K562 (cell line): Measurements from ENCODE around the gene CIAO2B. TPM values are rescaled to one million over a fixed set of nuclear protein-coding genes. Genes with fewer than 3 reads are reported as not detected.
"Not testable (repeated sequence)": the region's sequence is repeated elsewhere in the genome, so short reads cannot be mapped to it uniquely, and the experiment has no call there.

ENCODE experiments used
- ATAC-seq: fragments of 200-7000 bp; cut with Tn5 transposase; 3 replicates; pipeline ENCODE4 v1.9.1; 2020; ENCODE audit warnings: moderate library complexity
- BruUV-seq: library from RNA; stranded (reverse); fragments of 400-500 nt; replicated peaks from 2 replicates; lab custom pipeline; 2021; lab: Mats Ljungman, UMichigan
- CTCF ChIA-PET: fragments of 300-600 bp; formaldehyde crosslinking; extraction: SDS; loops from one replicate; lab custom pipeline; 2021; ENCODE audit warnings: low intra/inter-chr PET ratio; lab: Yijun Ruan, JAX
- POLR2A ChIA-PET: fragments of 300-600, 350-650 bp; sonication (Branson Sonifier 250); formaldehyde crosslinking; extraction: SDS; loops from one replicate; lab custom pipeline; 2021; ENCODE audit warnings: antibody characterized with exemption, inconsistent platforms; lab: Yijun Ruan, JAX
- DNase-seq, 4 experiments: peaks; one replicate each; pipeline versions ENCODE4 v3.0.0 to v3.0.0-alpha.2; 2011 to 2018; ENCODE audit warnings: low spot score in 3 of 4, mixed read lengths in 3 of 4; ENCODE audit errors: extremely low read depth in 1 of 4
- FAIRE-seq: peaks from 2 replicates; lab custom pipeline; 2011; peaks lifted over from hg19 to GRCh38; lab: Jason Lieb, UNC
- H2AFZ ChIP-seq: 2 replicates; pipeline ENCODE4 v1.6.0; 2011; ENCODE audit warnings: low read depth, low read length, control low read depth, inconsistent platforms
- H3K27ac ChIP-seq: fragments of 200-600 bp; 3 replicates; pipeline ENCODE4 v1.8.0; 2011; ENCODE audit warnings: low read depth, mild to moderate bottlenecking, control low read depth, inconsistent platforms, low read length, moderate library complexity, mixed read lengths; ENCODE audit errors: extremely low read depth
- H3K27me3 ChIP-seq, 2 experiments: fragments of 300-600 bp in 1 of 2; 2 replicates in 1 of 2; 3 replicates in 1 of 2; pipeline versions ENCODE4 v1.6.0 to v1.8.0; 2011; ENCODE audit warnings: inconsistent platforms in 2 of 2, low read length in 2 of 2, mild to moderate bottlenecking in 1 of 2, mixed read lengths in 1 of 2, moderate library complexity in 1 of 2; ENCODE audit not compliant: control insufficient read depth in 2 of 2, insufficient read depth in 2 of 2
- H3K36me3 ChIP-seq: fragments of 300-600 bp; 3 replicates; pipeline ENCODE4 v1.8.0; 2011; ENCODE audit warnings: mild to moderate bottlenecking, low read length, inconsistent platforms; ENCODE audit not compliant: control insufficient read depth, insufficient read depth
- H3K4me1 ChIP-seq, 2 experiments: fragments of 200-600 bp in 1 of 2; replicated peaks in 1 of 2; 2 replicates in 1 of 2; 3 replicates in 1 of 2; pipeline versions ENCODE4 v1.5.1 to v1.8.0; 2011; ENCODE audit warnings: inconsistent platforms in 2 of 2, low read length in 2 of 2, mild to moderate bottlenecking in 1 of 2, mixed read lengths in 1 of 2, moderate library complexity in 1 of 2; ENCODE audit not compliant: control insufficient read depth in 2 of 2, insufficient read depth in 2 of 2
- H3K4me2 ChIP-seq: 2 replicates; pipeline ENCODE4 v1.6.1; 2011; ENCODE audit warnings: low read length, control low read depth, inconsistent platforms, mixed read lengths; ENCODE audit not compliant: insufficient read depth
- H3K4me3 ChIP-seq: fragments of 200-600 bp; sonication (generic), shearing (Covaris generic); 2 replicates; pipeline ENCODE4 v1.5.1; 2016; ENCODE audit warnings: control low read depth, inconsistent platforms
- H3K79me2 ChIP-seq: fragments of 200-600 bp; 3 replicates; pipeline ENCODE4 v1.8.0; 2011; ENCODE audit warnings: low read length, inconsistent platforms; ENCODE audit not compliant: control insufficient read depth, insufficient read depth
- H3K9ac ChIP-seq, 2 experiments: 2 replicates each; pipeline versions ENCODE4 v1.6.0 to v1.6.1; 2011; ENCODE audit warnings: low read depth in 2 of 2, low read length in 2 of 2, control low read depth in 1 of 2, inconsistent platforms in 1 of 2, mild to moderate bottlenecking in 1 of 2, mixed read lengths in 1 of 2; ENCODE audit not compliant: insufficient read depth in 1 of 2
- H3K9me1 ChIP-seq: one replicate; pipeline ENCODE4 v1.6.0; 2011; ENCODE audit warnings: inconsistent platforms, mild to moderate bottlenecking, low read length, moderate library complexity; ENCODE audit not compliant: control insufficient read depth, insufficient read depth
- H3K9me3 ChIP-seq: replicated peaks from 2 replicates; pipeline ENCODE4 v1.5.1; 2011; ENCODE audit warnings: low read depth, low read length, inconsistent platforms; ENCODE audit not compliant: control insufficient read depth, insufficient read depth
- H4K20me1 ChIP-seq: replicated peaks from 2 replicates; pipeline ENCODE4 v1.6.1; 2011; ENCODE audit warnings: low read length, inconsistent platforms, mixed read lengths; ENCODE audit not compliant: control insufficient read depth, insufficient read depth
- BHLHE40 ChIP-seq: IDR thresholded peaks from 2 replicates; pipeline ENCODE4 v1.6.1; 2011; ENCODE audit warnings: low read length, improper control_type of control experiment
- CBX1 ChIP-seq: sonication (generic); IDR thresholded peaks from 2 replicates; pipeline ENCODE4 v1.6.1; 2016; ENCODE audit warnings: antibody characterized with exemption, low read depth, mild to moderate bottlenecking
- CBX3 ChIP-seq, 2 experiments: IDR thresholded peaks; 1 replicate in 1 of 2; 2 replicates in 1 of 2; pipeline ENCODE4 v1.6.1; 2012; ENCODE audit warnings: inconsistent platforms in 2 of 2, low read length in 2 of 2, borderline replicate concordance in 1 of 2, control low read depth in 1 of 2
- CHD1 ChIP-seq: fragments of 200-600 bp; sonication (generic); IDR thresholded peaks from one replicate; pipeline ENCODE4 v1.6.1; 2012; ENCODE audit warnings: mild to moderate bottlenecking, moderate library complexity, low read length, inconsistent platforms
- HDAC2 ChIP-seq: fragments of 450-650 bp; IDR thresholded peaks from 2 replicates; pipeline ENCODE4 v1.6.1; 2016; ENCODE audit warnings: mild to moderate bottlenecking
- MTA2 ChIP-seq: fragments of 450-650 bp; IDR thresholded peaks from 2 replicates; pipeline ENCODE4 v1.6.1; 2016; ENCODE audit warnings: low read depth
- MXI1 ChIP-seq: IDR thresholded peaks from 2 replicates; pipeline ENCODE4 v1.6.1; 2011; ENCODE audit warnings: low read depth, mild to moderate bottlenecking, improper control_type of control experiment, low read length
- MYNN ChIP-seq, 2 experiments: sonication (generic); formaldehyde crosslinking in 1 of 2; IDR thresholded peaks; 2 replicates each; pipeline versions ENCODE4 v1.5.0 to v1.6.1; 2016 to 2020; ENCODE audit warnings: antibody characterized with exemption in 1 of 2, missing genetic modification reagents in 1 of 2
- NR1H2 ChIP-seq: sonication (generic); formaldehyde crosslinking; IDR thresholded peaks from 2 replicates; pipeline ENCODE4 v1.4.0; 2020; ENCODE audit warnings: mild to moderate bottlenecking, missing genetic modification reagents
- POLR2AphosphoS5 ChIP-seq: IDR thresholded peaks from 2 replicates; pipeline ENCODE4 v1.6.1; 2011; ENCODE audit warnings: mild to moderate bottlenecking, low read depth, low read length, moderate library complexity; ENCODE audit not compliant: control insufficient read depth, insufficient read depth
- SNAPC5 ChIP-seq: fragments of 250-450 bp; sonication (Bioruptor Pico); IDR thresholded peaks from 2 replicates; pipeline ENCODE4 v1.8.0; 2021; ENCODE audit warnings: moderate library complexity, mild to moderate bottlenecking, inconsistent platforms
- ZNF140 ChIP-seq: fragments of 250-450 bp; sonication (Bioruptor Pico); IDR thresholded peaks from 2 replicates; pipeline ENCODE4 v1.8.0; 2021; ENCODE audit warnings: moderate library complexity, mild to moderate bottlenecking, inconsistent platforms
- ZNF184 ChIP-seq: sonication (generic); formaldehyde crosslinking; IDR thresholded peaks from 2 replicates; pipeline ENCODE4 v1.5.0; 2020; ENCODE audit warnings: missing genetic modification reagents
- ZNF778 ChIP-seq: fragments of 450-650 bp; formaldehyde crosslinking; IDR thresholded peaks from 2 replicates; pipeline ENCODE4 v1.4.0; 2020; ENCODE audit warnings: mild to moderate bottlenecking, moderate library complexity
- WGBS: fragments of 100-300 bp; shearing (Covaris generic); methylation state at CpG from one replicate; pipeline ENCODE4 v1.1.6; 2016; ENCODE audit warnings: low coverage, mixed read lengths; ENCODE audit not compliant: insufficient coverage; ENCODE audit errors: missing lambda C conversion rate; 5-methylcytosine and 5-hydroxymethylcytosine counted together
- in situ Hi-C: fragments of 300-500 bp; cut with MboI; formaldehyde crosslinking; loops from 4 replicates; pipeline ENCODE4 v1.15.0; 2018; ENCODE audit warnings: inconsistent platforms, mixed read lengths
- intact Hi-C: fragments of 100-400 bp; cut with micrococcal nuclease; formaldehyde crosslinking; loops from 2 replicates; pipeline ENCODE4 v1.14.2; 2022
- polyA plus RNA-seq, 8 experiments: library from polyadenylated mRNA; depleted of rRNA in 4 of 8; stranded (reverse) in 5 of 8; unstranded in 3 of 8; fragments of >200 nt; fragmentation: Nextera tagmentation in 2 of 8; fragmentation: Illumina TruSeq in 1 of 8; extraction: Ambion mirVana in 2 of 8; extraction: Trizol in 1 of 8; gene quantifications; 2 replicates each; pipeline versions ENCODE4 v1.2.1 to v1.2.3, GENCODE V29; 2011 to 2014; ENCODE audit warnings: inconsistent platforms in 1 of 8, missing spikeins in 1 of 8
- total RNA-seq, 7 experiments: library from RNA; depleted of rRNA in 6 of 7; stranded (reverse); fragments of >200 nt in 6 of 7; fragmentation: Illumina TruSeq in 2 of 7; extraction: Trizol in 2 of 7; gene quantifications; 2 replicates each; pipeline versions ENCODE4 v1.2.1 to v1.2.3, GENCODE V29; 2011 to 2021; ENCODE audit warnings: low replicate concordance in 1 of 7
- TF ChIP-seq, protein P1 (sequence below): sonication (generic); formaldehyde crosslinking; IDR thresholded peaks from 2 replicates; pipeline ENCODE4 v1.9.0; 2022; ENCODE audit warnings: mild to moderate bottlenecking, missing genetic modification reagents

The CIAO2B gene
- total and polyA plus RNA-seq, 9 of the 15 experiments (the other 6 are each of a cell fraction or from before 2014, with no cell fraction given): 86.8 to 182 (median 113) TPM

DNA sequence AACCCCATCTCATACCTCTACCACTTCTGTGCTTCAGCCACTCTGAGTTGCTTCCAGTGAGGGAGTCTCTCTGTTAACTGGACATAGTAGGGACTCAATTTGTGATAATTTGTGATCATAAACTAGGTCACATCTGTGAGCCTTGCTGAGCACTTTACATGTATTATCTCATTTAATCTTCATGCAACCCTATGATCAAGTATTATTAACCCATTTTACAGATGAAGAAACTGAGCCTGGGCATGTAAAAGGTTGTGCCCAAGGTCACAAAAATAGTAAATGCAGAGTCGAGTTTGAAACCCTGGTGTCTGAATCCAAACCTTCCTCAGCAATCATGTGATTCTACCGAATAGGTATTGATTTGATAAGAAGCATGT, 35.3 kb downstream of the CIAO2B start (continued):
- TF ChIP-seq CBX3 (IDR thresholded peaks at IDR 0.05; ENCODE audit: borderline replicate concordance in 1 of 2, low read length in 2 of 2) (peak in 1 of 2 experiments; percentile 85; a peak in 2 of 3 replicates), HDAC2 (peak; percentile 97), CBX1 (peak; percentile 96), SNAPC5 (CRISPR knock-in tag) (no peak), NR1H2 (peak; percentile 62; the same call in 1 of the 2 replicates), ZNF140 (CRISPR knock-in tag) (0 out of 2 replicates have a peak, but pooled peaks have one; percentile 3), ZNF778 (no peak)
- TF ChIP-seq, all 486 proteins: peak for 15

DNA sequence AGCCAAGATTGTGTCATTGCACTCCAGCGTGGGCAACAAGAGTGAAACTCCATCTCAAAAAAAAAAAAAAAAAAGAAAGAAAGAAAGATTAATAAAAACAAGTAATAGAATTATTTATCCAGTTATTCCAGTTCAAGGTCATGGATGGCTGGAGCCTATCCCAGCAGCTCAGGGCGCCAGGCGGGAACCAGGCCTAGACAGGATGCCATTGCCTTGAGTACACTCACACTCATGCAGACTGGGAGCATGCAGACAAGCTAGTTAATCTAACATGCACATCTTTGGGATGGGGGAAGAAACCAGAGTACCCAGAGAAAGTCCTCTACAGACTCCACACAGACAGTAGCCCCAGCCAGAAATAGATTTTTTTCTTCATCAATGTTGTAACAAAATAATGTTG, 36.0 kb downstream of the CIAO2B start:
- POLR2A ChIA-PET: interaction anchor here (0.7 to 0.9 kb wide), 2 partner anchors 12 to 33 kb away, joined by 4 read pairs; no protein-coding TSS in a partner anchor
- no peak overlapping the region for H3K27ac ChIP-seq
- no TSS peak for BruUV-seq
- peaks cover 28 to 44% of the 10 kb centered on the region in 2 experiments for H3K4me1 ChIP-seq
- no peak overlapping the region for H2AFZ ChIP-seq
- no peaks in the 10 kb centered on the region for H3K79me2 ChIP-seq
- no peak for TF ChIP-seq MTA2
- TF ChIP-seq, protein P1, sequence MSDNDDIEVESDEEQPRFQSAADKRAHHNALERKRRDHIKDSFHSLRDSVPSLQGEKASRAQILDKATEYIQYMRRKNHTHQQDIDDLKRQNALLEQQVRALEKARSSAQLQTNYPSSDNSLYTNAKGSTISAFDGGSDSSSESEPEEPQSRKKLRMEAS (CRISPR knock-in tag): no peak
- TF ChIP-seq BHLHE40: no peak
- no peak for TF ChIP-seq MYNN (IDR thresholded peaks at IDR 0.05)
- no peak for TF ChIP-seq MYNN (CRISPR knock-in tag; IDR thresholded peaks at IDR 0.05)
- no peak for TF ChIP-seq MXI1
- TF ChIP-seq POLR2AphosphoS5: no peak
- no peak for TF ChIP-seq CHD1
- TF ChIP-seq ZNF184 (CRISPR knock-in tag): no peak
- CTCF ChIA-PET: interaction anchor here (0.7 to 4.3 kb wide), 2 partner anchors 28 to 30 kb away, joined by 3 to 41 read pairs; no protein-coding TSS in a partner anchor
- no peaks in the 10 kb centered on the region for H3K27me3 ChIP-seq
- no peak overlapping the region for H3K4me3 ChIP-seq
- no peaks in the 10 kb centered on the region for H3K9me1 ChIP-seq
- whole genome bisulfite sequencing: 96% methylated on average over 2 of the region's 3 CpGs
- DNase-seq (no peak), FAIRE-seq (no peak), ATAC-seq (no peak)
- no peaks in the 10 kb centered on the region for H3K9me3 ChIP-seq
- no peaks in the 10 kb centered on the region for H4K20me1 ChIP-seq
- H3K9ac ChIP-seq: no peak overlapping the region
- no peak overlapping the region for H3K4me2 ChIP-seq
- H3K36me3 ChIP-seq: no peaks in the 10 kb centered on the region
- intact Hi-C loops (loop anchor here (5.0 kb wide), 2 partner anchors 49 to 119 kb away; no protein-coding TSS in a partner anchor), in situ Hi-C loops (loop anchor here (5.0 kb wide), 1 partner anchor 34 kb away; the partner anchor contains the start of gene CIAO2B)

DNA sequence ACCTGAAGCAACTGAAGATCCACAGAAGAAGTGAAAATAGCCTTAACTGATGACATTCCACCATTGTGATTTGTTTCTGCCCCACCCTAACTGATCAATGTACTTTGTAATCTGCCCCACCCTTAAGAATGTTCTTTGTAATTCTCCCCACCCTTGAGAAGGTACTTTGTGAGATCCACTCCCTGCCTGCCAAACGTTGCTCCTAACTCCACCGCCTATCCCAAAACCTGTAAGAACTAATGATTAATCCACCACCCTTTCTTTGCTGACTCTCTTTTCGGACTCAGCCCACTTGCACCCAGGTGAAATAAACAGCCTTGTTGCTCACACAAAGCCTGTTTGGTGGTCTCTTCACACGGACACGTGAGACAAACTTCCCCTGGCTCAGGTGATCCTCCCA, 37.5 kb downstream of the CIAO2B start:
- in situ Hi-C loops (loop anchor here (5.0 kb wide), 1 partner anchor 36 kb away; the partner anchor contains the start of gene CIAO2B), intact Hi-C loops (loop anchor here (5.0 kb wide), 2 partner anchors 51 to 121 kb away; no protein-coding TSS in a partner anchor)

More for the DNA sequence above, 37.5 kb downstream of the CIAO2B start:
- ChIA-PET POLR2A (interaction anchor here (3.0 kb wide), 1 partner anchor 31 kb away, joined by 15 read pairs; no protein-coding TSS in a partner anchor), CTCF (interaction anchor here (0.8 to 4.3 kb wide), 3 partner anchors 11 to 31 kb away, joined by 3 to 41 read pairs (median 10); partner anchors contain the start of gene RRAD)
- not testable (repeated sequence) for H3K4me2 ChIP-seq, BruUV-seq, H3K27me3 ChIP-seq, H3K4me3 ChIP-seq, H4K20me1 ChIP-seq, H3K9me3 ChIP-seq, H3K9me1 ChIP-seq, FAIRE-seq, H3K36me3 ChIP-seq, H2AFZ ChIP-seq, H3K79me2 ChIP-seq, H3K9ac ChIP-seq, DNase-seq, H3K27ac ChIP-seq, ATAC-seq
- peaks cover 27 to 39% of the 10 kb centered on the region in 2 experiments for H3K4me1 ChIP-seq
- WGBS: 35% methylated on average over 5 of the region's 5 CpGs
